GM21367 (cell line): ENCODE measurements around the gene MARF1.
A peak's percentile ranks its signal among the peaks of the same experiment; 100 is the strongest.
"Not testable (repeated sequence)": the region's sequence is repeated elsewhere in the genome, so short reads cannot be mapped to it uniquely, and the experiment has no call there.

Source experiments
- ATAC-seq: cut with Tn5 transposase; IDR thresholded peaks from one replicate; pipeline ENCODE4 v1.9.1; 2021; ENCODE audit not compliant: unreplicated experiment

The MARF1 gene, protein sequence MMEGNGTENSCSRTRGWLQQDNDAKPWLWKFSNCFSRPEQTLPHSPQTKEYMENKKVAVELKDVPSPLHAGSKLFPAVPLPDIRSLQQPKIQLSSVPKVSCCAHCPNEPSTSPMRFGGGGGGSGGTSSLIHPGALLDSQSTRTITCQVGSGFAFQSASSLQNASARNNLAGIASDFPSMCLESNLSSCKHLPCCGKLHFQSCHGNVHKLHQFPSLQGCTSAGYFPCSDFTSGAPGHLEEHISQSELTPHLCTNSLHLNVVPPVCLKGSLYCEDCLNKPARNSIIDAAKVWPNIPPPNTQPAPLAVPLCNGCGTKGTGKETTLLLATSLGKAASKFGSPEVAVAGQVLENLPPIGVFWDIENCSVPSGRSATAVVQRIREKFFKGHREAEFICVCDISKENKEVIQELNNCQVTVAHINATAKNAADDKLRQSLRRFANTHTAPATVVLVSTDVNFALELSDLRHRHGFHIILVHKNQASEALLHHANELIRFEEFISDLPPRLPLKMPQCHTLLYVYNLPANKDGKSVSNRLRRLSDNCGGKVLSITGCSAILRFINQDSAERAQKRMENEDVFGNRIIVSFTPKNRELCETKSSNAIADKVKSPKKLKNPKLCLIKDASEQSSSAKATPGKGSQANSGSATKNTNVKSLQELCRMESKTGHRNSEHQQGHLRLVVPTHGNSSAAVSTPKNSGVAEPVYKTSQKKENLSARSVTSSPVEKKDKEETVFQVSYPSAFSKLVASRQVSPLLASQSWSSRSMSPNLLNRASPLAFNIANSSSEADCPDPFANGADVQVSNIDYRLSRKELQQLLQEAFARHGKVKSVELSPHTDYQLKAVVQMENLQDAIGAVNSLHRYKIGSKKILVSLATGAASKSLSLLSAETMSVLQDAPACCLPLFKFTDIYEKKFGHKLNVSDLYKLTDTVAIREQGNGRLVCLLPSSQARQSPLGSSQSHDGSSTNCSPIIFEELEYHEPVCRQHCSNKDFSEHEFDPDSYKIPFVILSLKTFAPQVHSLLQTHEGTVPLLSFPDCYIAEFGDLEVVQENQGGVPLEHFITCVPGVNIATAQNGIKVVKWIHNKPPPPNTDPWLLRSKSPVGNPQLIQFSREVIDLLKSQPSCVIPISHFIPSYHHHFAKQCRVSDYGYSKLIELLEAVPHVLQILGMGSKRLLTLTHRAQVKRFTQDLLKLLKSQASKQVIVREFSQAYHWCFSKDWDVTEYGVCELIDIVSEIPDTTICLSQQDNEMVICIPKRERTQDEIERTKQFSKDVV (N-terminal part only)

DNA sequence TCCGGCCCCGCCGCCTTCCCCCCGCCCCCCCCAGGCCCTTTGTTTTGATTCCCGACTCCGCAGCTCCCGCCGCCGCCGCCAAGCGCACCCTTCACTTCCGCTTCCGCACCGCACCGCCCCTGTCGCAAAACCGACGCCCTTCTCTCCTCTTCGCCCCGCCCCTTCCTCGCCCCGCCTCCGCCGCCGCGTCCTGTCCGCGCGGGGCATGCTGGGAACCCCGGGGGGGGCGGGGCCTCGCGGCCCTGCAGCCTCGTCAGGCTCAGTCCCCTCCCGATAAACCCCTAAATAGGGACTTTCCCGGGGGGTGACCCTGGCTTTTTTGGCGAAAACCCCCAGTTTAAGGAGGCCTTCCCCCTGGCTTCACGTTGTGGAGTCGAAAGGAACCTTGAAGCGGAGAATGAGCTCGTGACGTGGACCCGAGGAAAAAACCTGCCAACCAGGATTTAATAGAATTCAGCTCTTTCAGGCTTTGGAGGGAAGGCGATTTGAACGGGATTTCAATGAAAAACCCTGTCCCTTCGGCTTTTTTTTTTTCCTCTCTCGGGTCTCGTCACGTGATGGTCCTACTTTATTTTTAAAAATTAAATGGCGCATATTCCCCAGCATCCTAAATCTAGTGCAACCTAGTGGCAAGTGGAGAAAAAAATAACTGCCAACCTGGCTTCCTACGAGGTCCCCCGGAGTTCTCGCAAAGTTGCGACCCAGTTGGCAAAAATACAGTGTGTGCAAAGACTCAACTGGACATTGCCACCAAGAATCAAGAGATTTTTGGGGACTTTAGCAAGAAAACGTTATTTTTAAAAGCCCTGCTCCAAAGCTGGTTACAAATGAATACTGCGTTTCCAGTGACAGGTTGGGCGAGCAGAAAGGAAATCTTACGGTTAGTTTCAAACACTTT lies at the start of gene MARF1:
Gene MARF1 (minus strand): TSS at position 107 of the 898 bp plus-strand sequence. CDS start 3,921 bp downstream, outside the sequence.
- ATAC-seq, result peak; percentile 17

DNA sequence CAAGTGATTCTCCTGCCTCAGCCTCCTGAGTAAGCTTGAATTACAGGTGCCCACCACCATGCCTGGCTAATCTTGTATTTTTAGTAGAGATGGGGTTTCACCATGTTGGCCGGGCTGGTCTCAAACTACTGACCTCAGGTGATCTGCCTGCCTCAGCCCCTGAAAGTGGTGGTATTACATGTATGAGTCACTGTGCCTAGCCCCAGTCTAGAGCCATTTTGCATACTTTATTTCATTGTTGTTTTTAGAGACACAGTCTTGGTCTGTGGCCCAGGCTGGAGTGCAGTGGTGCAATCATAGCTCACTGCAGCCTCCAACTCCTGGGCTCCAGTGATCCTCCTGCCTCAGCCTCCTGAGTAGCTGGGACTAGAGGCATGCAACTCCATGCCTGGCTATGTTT lies 49.6 kb upstream of the MARF1 start:
- ATAC-seq, result not testable (repeated sequence)

DNA sequence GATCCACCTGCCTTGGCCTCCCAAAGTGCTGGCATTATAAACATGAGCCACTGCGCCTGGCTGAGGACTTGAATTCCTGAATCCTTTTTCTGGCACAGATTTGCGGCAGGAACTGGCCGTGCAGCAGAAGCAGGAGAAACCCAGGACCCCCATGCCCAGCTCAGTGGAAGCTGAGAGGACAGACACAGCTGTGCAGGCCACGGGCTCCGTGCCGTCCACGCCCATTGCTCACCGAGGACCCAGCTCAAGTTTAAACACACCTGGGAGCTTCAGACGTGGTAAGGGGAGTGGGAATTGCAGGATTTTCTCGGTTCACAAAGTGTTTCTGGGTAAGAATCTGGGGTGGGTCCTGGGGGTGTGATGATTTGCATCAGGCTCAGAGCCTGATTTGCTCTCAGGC lies 48.1 kb upstream of the MARF1 start:
- no peak for ATAC-seq

DNA sequence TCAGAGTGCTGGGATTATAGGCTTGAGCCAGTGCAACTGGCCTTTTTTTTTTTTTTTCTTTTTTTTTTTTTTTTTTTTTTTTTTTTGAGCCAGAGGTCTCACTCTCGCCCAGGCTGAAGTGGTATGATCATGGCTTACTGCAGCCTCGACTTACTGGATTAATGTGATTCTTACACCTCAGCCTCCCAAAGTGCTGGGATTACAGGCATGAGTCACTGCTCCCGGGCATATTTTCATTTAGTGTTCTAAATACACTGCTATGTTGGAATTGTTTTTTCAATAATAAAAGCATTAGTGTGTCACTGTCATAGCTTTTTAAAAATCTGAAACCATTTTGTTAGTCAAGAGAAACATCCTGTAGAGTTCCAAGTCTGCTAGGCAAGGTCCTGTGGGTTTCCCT lies 47.3 kb upstream of the MARF1 start:
- ATAC-seq, result no peak

DNA sequence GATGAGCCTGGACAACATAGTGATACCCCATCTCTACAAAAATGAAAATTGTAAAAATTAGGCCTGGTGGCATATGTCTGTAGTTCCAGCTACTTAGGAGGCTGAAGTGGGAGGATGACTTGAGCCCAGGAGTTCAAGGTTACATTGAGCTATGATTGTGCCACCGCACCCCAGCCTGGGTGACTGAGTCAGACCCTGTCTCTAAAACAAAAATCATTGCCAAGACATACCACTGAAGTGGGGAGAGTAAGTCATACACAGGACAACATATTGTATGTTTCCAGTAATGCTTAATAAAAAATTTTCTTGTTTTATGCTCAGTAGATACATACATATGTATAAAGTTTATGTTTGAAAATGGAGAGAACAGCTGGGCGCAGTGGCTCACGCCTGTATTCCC lies 46.3 kb upstream of the MARF1 start:
- ATAC-seq, result no peak

DNA sequence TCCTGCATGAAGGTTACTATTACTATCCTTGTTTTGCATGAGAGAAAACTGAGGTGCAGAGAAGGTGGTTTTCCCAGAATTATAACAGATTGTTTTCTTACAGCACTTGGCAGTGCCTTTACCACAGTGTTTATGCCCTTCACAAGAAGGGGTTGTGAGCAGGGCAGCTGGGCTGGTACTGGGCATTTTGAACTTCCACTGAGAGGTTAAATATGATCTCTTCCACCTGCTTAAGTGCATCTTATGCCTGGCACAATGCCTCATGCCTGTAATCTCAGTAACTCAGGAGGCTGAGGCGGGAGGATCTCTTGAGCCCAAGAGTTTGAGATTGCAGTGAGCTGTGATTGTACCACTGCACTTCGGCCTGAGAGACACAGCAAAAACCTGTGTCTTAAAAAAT lies 43.3 kb upstream of the MARF1 start:
- ATAC-seq, result no peak

DNA sequence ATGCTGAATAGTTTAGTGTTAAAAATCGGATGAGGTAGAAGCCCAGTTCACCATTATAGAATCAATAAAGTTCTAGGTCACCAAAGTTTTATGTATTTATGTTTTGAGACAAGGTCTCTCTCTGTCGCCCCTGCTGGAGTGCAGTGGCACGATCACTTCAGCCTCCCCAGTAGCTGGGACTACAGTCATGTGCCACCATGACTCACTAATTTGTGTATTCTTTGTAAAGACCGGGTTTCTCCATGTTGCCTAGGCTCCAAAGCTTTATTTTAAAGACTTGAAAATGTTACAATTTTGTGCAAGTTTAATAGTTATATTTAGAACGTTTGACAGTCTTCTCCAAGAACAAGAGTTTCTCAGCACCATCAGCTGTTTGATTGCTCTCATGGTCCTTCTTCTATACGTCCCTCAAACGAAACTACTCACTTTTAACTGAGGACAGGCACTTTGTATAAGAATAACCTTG lies 39.2 kb upstream of the MARF1 start:
- ATAC-seq, result no peak

DNA sequence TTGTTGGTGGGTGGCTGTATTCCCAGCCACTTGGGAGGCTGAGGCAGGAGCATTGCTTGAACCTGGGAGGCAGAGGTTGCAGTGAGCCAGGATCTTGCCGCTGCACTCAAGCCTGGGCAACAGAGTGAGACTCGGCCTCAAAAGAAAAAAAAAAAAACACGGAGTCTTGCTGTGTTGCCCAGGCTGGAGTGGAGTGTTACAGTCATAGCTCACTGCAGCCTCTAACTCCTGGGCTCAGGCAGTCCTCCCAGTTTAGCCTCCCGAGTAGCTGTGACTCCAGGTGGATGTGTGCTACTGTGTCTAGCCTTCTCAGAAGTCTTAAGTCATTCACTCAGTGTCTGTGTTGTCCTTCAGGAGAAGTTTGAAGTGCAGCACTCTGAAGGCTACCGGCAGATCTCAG lies 34.5 kb upstream of the MARF1 start:
- no peak for ATAC-seq

DNA sequence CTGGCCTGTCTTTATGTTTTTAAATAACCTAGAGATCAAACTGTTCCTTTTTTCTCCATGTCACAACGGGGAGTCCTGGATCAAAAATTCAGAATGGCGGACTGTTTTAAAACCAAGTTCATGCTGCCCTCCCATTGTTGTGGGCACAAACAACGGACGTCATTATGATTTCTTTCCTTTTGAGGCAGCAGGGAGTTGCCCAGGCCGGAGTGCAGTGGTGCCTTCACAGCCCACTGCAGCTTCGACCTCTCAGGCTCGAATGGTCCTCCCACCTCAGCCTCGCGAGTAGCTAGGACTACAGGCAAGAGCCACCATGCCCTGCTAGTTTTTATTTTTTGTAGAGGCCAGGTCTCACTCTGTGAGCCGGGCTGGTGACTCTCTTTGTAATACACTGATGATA lies 33.6 kb upstream of the MARF1 start:
- ATAC-seq, result no peak

DNA sequence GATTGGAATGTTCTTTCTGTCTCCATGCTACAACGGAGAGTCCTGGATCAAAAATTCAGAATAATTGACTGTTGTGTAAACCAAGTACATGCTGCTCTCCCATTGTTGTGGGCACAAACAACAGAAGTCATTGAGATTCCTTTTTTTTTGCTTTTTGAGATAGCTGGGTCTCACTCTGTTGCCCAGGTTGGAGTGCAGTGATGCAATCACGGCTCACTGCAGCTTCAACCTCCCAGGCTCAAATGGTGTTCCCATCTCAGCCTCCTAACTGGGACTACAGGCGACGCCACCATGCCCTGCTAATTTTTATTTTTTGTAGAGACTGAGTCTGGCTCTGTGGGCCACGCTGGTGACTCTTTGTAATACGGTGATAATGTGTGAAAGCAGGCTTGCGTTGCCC lies 31.6 kb upstream of the MARF1 start:
- ATAC-seq, result no peak

DNA sequence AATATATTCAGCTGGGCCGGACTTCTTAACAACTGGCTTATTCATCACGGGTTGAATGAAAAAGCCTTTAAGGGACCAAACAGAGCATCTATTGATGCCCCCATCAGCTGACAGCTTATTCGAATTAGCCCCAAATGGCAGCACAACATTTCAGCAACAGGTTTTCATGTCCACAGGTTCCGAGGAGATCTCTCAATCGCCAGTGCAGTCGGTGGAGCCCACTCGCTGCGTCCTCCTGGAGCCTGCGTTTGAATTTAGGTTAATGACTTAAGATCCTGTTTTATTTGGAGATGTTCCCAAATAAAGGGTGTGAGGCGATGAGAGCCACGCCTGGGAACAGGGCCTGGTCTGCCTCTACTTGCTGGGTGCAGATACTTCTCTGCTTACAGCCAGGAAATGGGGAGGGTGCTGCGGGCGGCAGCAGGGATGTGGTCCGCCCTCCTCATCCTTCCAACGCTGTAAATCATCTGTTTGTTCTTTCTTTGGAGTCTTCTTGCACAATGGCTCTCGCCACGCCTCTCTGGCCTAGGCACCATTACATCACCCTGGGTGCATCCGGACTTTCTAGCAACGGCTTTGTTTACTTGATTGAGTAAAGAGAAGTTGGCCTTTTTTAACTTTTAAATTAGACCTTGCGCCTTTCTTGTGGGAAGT lies 29.7 kb upstream of the MARF1 start:
- no peak for ATAC-seq

DNA sequence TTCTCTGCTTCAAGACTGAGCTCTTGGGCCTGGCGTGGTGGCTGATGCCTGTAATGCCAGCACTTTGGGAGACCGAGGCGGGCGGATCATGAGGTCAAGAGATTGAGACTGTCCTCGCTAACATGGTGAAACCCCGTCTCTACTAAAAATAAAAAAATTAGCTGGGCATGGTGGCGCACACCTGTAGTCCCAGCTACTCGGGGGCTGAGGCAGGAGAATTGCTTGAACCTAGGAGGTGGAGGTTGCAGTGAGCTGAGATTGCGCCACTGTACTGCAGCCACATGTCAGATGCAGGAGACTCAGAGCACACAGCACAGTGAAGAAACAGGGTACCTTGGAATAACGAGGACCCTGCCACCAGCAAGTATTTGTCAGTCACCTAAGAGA lies 29.2 kb upstream of the MARF1 start:
- ATAC-seq, result not testable (repeated sequence)

DNA sequence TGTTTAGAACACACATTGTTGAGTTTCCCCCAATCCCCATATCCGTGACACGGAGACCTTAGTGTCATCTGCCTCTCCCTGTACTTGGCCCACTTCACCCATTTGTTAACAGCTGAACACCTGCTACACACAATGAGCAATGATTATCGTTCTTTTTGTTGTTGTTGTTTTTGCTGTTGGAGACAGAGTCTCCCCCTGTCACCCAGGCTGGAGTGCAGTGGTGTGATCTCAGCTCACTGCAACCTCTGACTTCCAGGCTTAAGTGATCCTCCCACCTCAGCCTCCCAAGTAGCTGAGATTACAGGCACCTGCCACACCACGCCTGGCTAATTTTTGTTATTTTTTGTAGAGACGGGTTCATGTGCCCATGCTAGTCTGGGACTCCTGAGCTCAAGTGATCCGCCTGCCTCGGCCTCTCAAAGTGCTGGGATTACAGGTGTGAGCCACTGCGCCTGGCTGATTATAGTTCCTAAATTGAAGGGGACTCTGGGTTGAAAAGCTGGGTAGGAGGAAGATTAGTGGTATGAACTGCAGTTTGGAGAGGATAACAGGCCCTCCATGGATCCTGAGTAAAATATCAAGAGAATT lies 28.7 kb upstream of the MARF1 start:
- no peak for ATAC-seq

DNA sequence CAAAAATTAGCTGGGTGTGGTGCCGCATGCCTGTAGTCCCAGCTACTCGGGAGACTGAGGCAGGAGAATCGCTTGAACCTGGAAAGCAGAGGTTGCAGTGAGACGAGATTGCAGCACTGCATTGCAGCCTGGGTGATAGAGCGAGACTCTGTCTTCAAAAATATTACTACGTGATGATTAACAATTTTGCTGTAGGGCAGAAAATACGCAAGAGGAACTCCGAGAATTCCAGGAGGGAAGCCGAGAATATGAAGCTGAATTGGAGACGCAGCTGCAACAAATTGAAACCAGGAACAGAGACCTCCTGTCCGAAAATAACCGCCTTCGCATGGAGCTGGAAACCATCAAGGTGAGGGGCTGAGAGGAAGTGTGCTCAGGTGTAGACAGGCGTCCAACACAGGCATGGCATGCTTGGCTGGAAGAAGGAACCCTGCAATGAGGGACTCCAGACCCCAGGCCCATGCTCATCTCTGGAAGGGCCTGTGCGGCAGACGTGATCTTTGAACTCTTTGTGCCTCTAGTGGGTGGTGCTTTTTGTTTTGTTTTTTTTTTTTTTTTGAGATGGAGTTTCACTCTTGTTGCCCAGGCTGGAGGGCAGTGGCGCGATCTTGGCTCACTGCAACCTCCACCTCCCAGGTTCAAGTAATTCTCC lies 24.3 kb upstream of the MARF1 start:
- ATAC-seq, result no peak

DNA sequence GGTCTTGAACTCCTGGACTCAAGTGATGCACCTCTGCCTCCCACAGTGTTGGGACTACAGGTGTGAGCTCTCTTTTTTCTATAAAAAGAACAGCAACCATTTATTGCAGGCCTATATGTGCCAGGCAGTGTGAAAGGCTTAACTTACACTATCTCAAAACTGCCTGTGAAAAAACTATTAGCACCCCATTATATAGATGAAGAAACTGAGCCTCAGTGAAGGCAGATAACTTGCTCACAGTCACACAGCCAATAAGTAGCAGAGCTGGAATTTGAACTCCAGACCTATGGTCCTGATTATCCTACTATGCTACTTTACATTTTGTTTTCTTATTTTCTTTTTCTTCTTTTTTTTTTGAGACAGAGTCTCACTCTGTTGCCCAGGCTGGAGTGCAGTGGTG lies 22.2 kb upstream of the MARF1 start:
- ATAC-seq, result no peak

DNA sequence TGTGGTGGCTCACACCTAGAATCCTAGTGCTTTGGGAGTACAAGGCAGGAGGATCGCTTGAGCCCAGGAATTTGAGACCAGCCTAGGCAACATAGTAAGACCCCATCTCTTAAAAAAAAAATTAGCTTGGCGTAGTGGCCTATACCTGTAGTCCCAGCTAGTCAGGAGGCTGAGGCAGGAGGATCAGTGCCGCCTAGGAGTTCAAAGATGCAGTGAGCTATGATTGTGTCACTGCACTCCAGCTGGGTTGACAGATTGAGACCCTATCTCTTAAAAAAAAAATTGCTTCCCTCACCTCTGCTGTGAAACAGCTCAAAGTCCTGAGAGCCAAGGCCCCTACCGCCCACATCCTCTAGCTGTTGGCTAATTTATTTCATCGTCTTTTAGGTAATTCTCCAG lies 17.2 kb upstream of the MARF1 start:
- no peak for ATAC-seq

DNA sequence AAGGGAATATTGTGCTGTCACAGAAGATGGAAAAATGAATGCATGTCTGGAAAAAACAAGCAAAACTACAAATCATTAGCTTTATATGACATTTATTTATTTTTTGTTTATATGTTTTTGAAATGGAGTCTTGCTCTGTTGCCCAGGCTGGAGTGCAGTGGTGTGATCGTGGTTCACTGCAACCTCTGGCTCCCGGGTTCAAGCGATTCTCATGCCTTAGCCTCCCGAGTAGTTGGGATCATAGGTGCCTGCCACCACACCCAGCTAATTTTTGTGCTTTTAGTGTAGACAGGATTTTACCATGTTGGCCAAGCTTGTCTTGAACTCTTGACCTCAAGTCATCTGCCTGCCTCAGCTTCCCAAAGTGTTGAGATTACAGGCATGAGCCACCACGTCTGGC lies 15.6 kb upstream of the MARF1 start:
- ATAC-seq, result no peak

DNA sequence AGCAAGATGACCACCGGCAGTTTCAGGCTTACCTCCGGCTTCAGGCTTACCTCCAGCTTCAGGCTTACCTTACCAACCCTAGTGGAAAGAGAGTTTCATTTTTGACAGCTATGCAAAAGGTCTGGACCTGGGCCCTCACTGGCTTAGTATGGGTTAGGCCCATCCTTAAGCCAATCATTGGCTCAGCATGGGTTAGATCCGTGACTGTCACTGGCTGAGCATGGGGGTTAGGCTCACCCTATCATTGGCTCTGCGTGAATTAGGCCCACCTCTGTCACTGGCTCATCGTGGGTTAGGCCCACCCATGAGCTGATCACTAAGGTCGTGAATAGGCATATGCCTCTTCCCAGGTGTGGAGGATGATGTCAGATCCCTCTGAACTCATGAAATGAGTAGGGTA lies 15.2 kb upstream of the MARF1 start:
- no peak for ATAC-seq

DNA sequence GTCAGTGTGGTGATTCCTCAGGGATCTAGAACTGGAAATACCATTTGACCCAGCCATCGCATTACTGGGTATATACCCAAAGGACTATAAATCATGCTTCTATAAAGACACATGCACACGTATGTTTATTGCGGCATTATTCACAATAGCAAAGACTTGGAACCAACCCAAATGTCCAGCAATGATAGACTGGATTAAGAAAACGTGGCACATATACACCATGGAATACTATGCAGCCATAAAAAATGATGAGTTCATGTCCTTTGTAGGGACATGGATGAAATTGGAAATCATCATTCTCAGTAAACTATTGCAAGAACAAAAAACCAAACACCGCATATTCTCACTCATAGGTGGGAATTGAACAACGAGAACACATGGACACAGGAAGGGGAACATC lies 12.6 kb upstream of the MARF1 start:
- ATAC-seq, result not testable (repeated sequence)
